A673 (cell line): ENCODE measurements around the gene ACKR2. TPM values are rescaled to one million over a fixed set of nuclear protein-coding genes. Genes with fewer than 3 reads are reported as not detected.

Experiments used
- BruUV-seq: library from RNA; stranded (reverse); fragments of 400-500 nt; replicated peaks from 2 replicates; lab custom pipeline; 2021; lab: Mats Ljungman, UMichigan
- CTCF ChIA-PET: fragments of 300-600 bp; sonication (Branson Sonifier 250); formaldehyde crosslinking; loops from one replicate; lab custom pipeline; 2022; ENCODE audit warnings: antibody characterized with exemption; lab: Charles Lee
- POLR2A ChIA-PET: fragments of 300-600 bp; sonication (Branson Sonifier 250); formaldehyde crosslinking; loops from one replicate; lab custom pipeline; 2022; ENCODE audit warnings: antibody characterized with exemption; ENCODE audit not compliant: low non-redundant PET; lab: Charles Lee
- DNase-seq: peaks from one replicate; pipeline ENCODE4 v3.0.0-alpha.2; 2015; ENCODE audit warnings: low spot score
- H3K27ac ChIP-seq: fragments of 200-600 bp; sonication (generic); 2 replicates; pipeline ENCODE4 v1.5.1; 2016; ENCODE audit warnings: mixed run types, low read depth, mild to moderate bottlenecking, mixed read lengths, antibody characterized with exemption, low read length; ENCODE audit not compliant: poor library complexity, severe bottlenecking
- H3K27me3 ChIP-seq: fragments of 200-600 bp; sonication (generic); replicated peaks from 2 replicates; pipeline ENCODE4 v1.6.1; 2017; ENCODE audit warnings: mixed run types, low read depth, mild to moderate bottlenecking, mixed read lengths, antibody characterized with exemption, low read length; ENCODE audit not compliant: insufficient read depth, poor library complexity
- H3K36me3 ChIP-seq: fragments of 200-600 bp; sonication (generic); 2 replicates; pipeline ENCODE4 v1.6.1; 2016; ENCODE audit warnings: mixed run types, mild to moderate bottlenecking, mixed read lengths, antibody characterized with exemption, low read length; ENCODE audit not compliant: insufficient read depth, poor library complexity, severe bottlenecking
- H3K4me1 ChIP-seq: fragments of 200-600 bp; sonication (generic); 2 replicates; pipeline ENCODE4 v1.6.1; 2017; ENCODE audit warnings: mixed run types, mild to moderate bottlenecking, mixed read lengths, antibody characterized with exemption, low read length; ENCODE audit not compliant: insufficient read depth, poor library complexity, severe bottlenecking
- H3K4me3 ChIP-seq: fragments of 200-600 bp; sonication (generic); 2 replicates; pipeline ENCODE4 v1.5.1; 2016; ENCODE audit warnings: low read depth, mixed run types, mild to moderate bottlenecking, mixed read lengths, low read length; ENCODE audit not compliant: poor library complexity, severe bottlenecking
- H3K9me3 ChIP-seq: fragments of 200-600 bp; sonication (generic); 2 replicates; pipeline ENCODE4 v1.6.1; 2016; ENCODE audit warnings: mixed run types, low read depth, mild to moderate bottlenecking, mixed read lengths, antibody characterized with exemption, low read length; ENCODE audit not compliant: poor library complexity, severe bottlenecking
- CTCF ChIP-seq: fragments of 300-800, 200-600 bp; sonication (generic); conservative IDR thresholded peaks from 2 replicates; pipeline ENCODE4 v1.5.1; 2017; ENCODE audit warnings: low read depth, mild to moderate bottlenecking, antibody characterized with exemption, low read length, moderate library complexity, mixed read lengths
- EZH2 ChIP-seq: fragments of 200-600 bp; sonication (generic); IDR thresholded peaks from 2 replicates; pipeline ENCODE4 v1.6.1; 2017; ENCODE audit warnings: borderline replicate concordance, low read depth, mild to moderate bottlenecking, mixed read lengths, antibody characterized with exemption, low read length; ENCODE audit not compliant: poor library complexity, severe bottlenecking
- intact Hi-C: fragments of 100-400 bp; cut with micrococcal nuclease; formaldehyde crosslinking; loops from one replicate; pipeline ENCODE4 v1.10.0; 2022; ENCODE audit not compliant: unreplicated experiment
- total RNA-seq: library from RNA; stranded (reverse); gene quantifications from 2 replicates; pipeline ENCODE4 v1.2.3, GENCODE V29; 2021

The ACKR2 gene
- total RNA-seq, 1 experiment from 2014 or later = not detected

GRCh38 chr3:42771271-42771670, 38.0 kb upstream of the ACKR2 start:
- intact Hi-C loops = no loop called here
- ChIA-PET CTCF (no interaction called here), POLR2A (no interaction called here)
- Histone ChIP-seq H3K4me1 (no peaks in the 10 kb centered on the region), H3K36me3 (no peaks in the 10 kb centered on the region), H3K4me3 (no peak overlapping the region), H3K27ac (no peak overlapping the region), H3K9me3 (no peaks in the 10 kb centered on the region), H3K27me3 (no peaks in the 10 kb centered on the region)
- no peak for TF ChIP-seq EZH2
- TF ChIP-seq CTCF = no peak
- BruUV-seq = no TSS peak
- DNase-seq = no peak

- POLR2A ChIA-PET = no interaction called here
- peak within 1 kb of the TSS; percentile 50 for H3K27ac ChIP-seq
Measured at GRCh38 chr3:42772670-42773408, 36.4 kb upstream of the ACKR2 start, which contains the start of gene CCDC13. Gene CCDC13, minus strand, starts transcription at chr3:42773253. Its CDS starts 14,908 bp downstream, at chr3:42758345.

GRCh38 chr3:42773409-42773751, 35.9 kb upstream of the ACKR2 start:
- TF ChIP-seq CTCF (no peak), EZH2 (no peak)
- Histone ChIP-seq H3K36me3 (no peaks in the 10 kb centered on the region), H3K9me3 (no peaks in the 10 kb centered on the region), H3K4me3 (peak overlapping the region; percentile 52), H3K4me1 (no peaks in the 10 kb centered on the region), H3K27me3 (no peaks in the 10 kb centered on the region), H3K27ac (peak overlapping the region; percentile 50)
- DNase-seq = no peak
- no TSS peak for BruUV-seq
- POLR2A ChIA-PET = no interaction called here
- CTCF ChIA-PET = no interaction called here
- intact Hi-C loops = no loop called here

More at GRCh38 chr3:42772670-42773408, 36.4 kb upstream of the ACKR2 start, which contains the start of gene CCDC13:
- H3K4me3 ChIP-seq = peak within 1 kb of the TSS; percentile 52
- DNase-seq = peak; percentile 85
- no peaks in the 10 kb centered on the region for H3K36me3 ChIP-seq
- BruUV-seq = no TSS peak
- intact Hi-C loops = no loop called here
- H3K9me3 ChIP-seq = no peaks in the 10 kb centered on the region
- no peaks in the 10 kb centered on the region for H3K4me1 ChIP-seq
- CTCF ChIA-PET = no interaction called here
- no peaks in the 10 kb centered on the region for H3K27me3 ChIP-seq
- TF ChIP-seq CTCF (no peak), EZH2 (no peak)
